ENCODE results near the gene RNF152.

DNA sequence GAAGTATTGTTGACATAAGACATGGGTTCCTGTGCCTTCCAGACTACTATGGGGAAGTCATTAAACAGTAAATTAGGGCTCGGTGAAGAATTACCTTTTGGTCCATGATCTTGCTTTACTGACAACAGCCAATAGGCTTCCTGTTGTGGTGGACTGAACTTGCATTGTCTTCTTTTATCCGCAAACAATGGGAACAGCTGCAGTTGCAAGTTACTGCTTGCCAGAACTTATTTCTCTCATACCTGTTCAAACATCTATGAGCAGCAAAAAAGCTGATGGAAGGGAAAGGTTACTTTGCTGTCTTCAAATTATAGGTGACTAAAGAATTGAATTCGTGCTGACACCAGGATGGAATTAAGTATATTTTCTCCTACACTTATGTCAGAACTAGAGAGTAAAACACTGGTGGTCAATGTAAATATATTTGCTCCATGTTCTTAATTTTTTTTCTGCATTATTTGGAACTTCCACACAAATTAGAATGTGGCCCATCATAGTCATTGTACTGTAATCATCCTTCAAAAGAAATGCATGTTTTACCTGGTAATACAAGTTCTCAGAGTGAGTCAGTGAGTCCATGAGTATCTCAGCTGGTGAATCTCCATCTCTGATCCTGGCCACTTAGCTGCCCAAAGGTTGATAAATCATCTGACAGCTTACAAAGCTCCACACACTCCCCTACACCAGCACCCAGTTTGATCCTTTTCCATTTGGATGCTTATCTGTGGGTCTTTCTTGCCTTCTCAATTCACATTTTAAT is 37.3 kb upstream of the RNF152 start:
- TF ChIP-seq POLR2AphosphoS5 (IDR thresholded peaks at IDR 0.05) (no peak), EP300 (IDR thresholded peaks at IDR 0.05) (no peak), POLR2A (IDR thresholded peaks at IDR 0.05) (no peak)
- TF ChIP-seq, protein P1, sequence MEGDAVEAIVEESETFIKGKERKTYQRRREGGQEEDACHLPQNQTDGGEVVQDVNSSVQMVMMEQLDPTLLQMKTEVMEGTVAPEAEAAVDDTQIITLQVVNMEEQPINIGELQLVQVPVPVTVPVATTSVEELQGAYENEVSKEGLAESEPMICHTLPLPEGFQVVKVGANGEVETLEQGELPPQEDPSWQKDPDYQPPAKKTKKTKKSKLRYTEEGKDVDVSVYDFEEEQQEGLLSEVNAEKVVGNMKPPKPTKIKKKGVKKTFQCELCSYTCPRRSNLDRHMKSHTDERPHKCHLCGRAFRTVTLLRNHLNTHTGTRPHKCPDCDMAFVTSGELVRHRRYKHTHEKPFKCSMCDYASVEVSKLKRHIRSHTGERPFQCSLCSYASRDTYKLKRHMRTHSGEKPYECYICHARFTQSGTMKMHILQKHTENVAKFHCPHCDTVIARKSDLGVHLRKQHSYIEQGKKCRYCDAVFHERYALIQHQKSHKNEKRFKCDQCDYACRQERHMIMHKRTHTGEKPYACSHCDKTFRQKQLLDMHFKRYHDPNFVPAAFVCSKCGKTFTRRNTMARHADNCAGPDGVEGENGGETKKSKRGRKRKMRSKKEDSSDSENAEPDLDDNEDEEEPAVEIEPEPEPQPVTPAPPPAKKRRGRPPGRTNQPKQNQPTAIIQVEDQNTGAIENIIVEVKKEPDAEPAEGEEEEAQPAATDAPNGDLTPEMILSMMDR (IDR thresholded peaks at IDR 0.05), result no peak

All from sigmoid colon (tissue), 4 donors.